Uterus (tissue), 4 donors: ENCODE measurements around the gene TMEM150A. TPM values are rescaled to one million over a fixed set of nuclear protein-coding genes. Genes with fewer than 3 reads are reported as not detected.

Source experiments
- DNase-seq, 2 donors: peaks; one replicate each; pipeline ENCODE4 v3.0.0-alpha.2; 2019 to 2020
- H3K27ac ChIP-seq, 2 donors: fragments of 200-600 bp; sonication (generic); 1 replicate in 1 of 2; 2 replicates in 1 of 2; pipeline ENCODE4 v1.5.1; 2016 to 2018
- H3K27me3 ChIP-seq, 2 donors: fragments of 200-600 bp; sonication (generic); one replicate each; pipeline ENCODE4 v1.5.1; 2018 to 2019; ENCODE audit warnings: control low read depth in 1 of 2
- H3K36me3 ChIP-seq, 2 donors: fragments of 200-600 bp; sonication (generic); one replicate each; pipeline ENCODE4 v1.5.1; 2019; ENCODE audit warnings: control low read depth in 1 of 2
- H3K4me1 ChIP-seq, 2 donors: fragments of 200-600 bp; sonication (generic); one replicate each; pipeline ENCODE4 v1.5.1; 2018 to 2019; ENCODE audit warnings: control low read depth in 1 of 2
- H3K4me3 ChIP-seq, 2 donors: fragments of 200-600 bp; sonication (generic); 1 replicate in 1 of 2; 2 replicates in 1 of 2; pipeline ENCODE4 v1.5.1; 2018 to 2019; ENCODE audit warnings: mild to moderate bottlenecking in 1 of 2
- H3K9me3 ChIP-seq, 2 donors: fragments of 200-600 bp; sonication (generic); one replicate each; pipeline ENCODE4 v1.5.1; 2019; ENCODE audit warnings: control low read depth in 1 of 2
- CTCF ChIP-seq, 4 experiments: fragments of 200-600 bp in 2 of 4; fragments of 450-650 bp in 2 of 4; sonication (generic) in 2 of 4; IDR thresholded peaks; one replicate each; pipeline ENCODE4 v1.5.1; 2016 to 2019; ENCODE audit warnings: antibody characterized with exemption in 4 of 4, mild to moderate bottlenecking in 2 of 4, moderate library complexity in 1 of 4
- POLR2A ChIP-seq, 2 donors: fragments of 450-650 bp; IDR thresholded peaks; one replicate each; pipeline ENCODE4 v1.6.1; 2016; ENCODE audit warnings: antibody characterized with exemption in 2 of 2, mild to moderate bottlenecking in 1 of 2, moderate library complexity in 1 of 2
- intact Hi-C: fragments of 100-400 bp; cut with DNase I; formaldehyde crosslinking; loops from one replicate; pipeline ENCODE4 v1.15.1; 2023; ENCODE audit warnings: low total_unique reads
- total RNA-seq, 4 donors: library from RNA; depleted of rRNA in 3 of 4; stranded (reverse); fragments of >200 nt in 3 of 4; gene quantifications; one replicate each; pipeline versions ENCODE4 v1.1.0 to v1.2.4, GENCODE V29; 2014 to 2023
- donor health status: DM: yes; HTN: yes; CAD: no.

TMEM150A gene
- total RNA-seq, 4 donors from 2014 or later: 2.6 to 24.1 (median 7.8) TPM; not detected in 1

DNA sequence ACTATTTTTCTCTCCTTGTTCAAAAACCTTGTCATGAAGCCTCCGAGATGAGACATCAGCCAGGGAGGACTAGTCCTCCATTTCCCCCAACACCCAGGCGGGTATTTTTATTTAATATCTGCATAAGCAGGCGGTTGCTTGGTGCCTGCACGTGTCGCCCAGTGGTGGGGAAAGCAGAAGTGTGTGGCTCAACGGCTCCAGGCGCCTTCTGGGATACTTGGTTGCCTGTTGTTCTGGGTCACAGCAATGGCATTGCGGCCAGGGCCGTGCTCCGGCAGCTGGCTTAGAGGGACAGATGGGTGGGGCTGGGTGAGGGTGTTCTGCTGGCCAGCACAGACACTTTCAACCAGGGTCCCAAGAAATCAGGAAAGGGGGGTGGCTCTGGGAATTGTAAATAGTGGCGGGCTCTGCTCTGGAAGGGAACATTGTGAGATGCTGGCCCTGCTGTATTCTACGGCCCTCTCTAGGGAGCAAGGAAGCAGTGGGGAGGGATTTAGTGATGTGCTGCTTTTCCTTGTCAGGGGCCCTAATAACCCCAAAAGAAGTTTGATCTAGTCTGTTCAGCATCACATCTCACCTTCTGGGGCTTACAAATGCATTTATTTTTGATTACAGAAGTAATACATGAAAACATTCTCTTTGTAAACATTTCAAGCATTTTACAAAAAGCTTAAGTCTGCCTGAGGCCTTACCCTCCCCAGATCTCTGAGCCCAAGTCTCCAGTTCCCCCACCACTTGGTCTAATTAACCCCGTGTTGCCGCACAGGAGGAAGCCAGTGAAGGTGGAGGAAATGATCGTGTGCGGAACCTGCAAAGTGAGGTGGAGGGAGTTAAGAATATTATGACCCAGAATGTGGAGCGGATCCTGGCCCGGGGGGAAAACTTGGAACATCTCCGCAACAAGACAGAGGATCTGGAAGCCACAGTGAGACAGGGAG, 24.0 kb downstream of the TMEM150A start:
- TF ChIP-seq CTCF (IDR thresholded peaks at IDR 0.05): no peak
- TF ChIP-seq POLR2A (IDR thresholded peaks at IDR 0.05): no peak
- Histone ChIP-seq H3K27me3 (no peaks in the 10 kb centered on the region), H3K4me3 (no peak overlapping the region), H3K36me3 (no peaks in the 10 kb centered on the region), H3K27ac (peak overlapping the region; percentile 47 to 70), H3K9me3 (no peaks in the 10 kb centered on the region), H3K4me1 (no peaks in the 10 kb centered on the region)
- DNase-seq: no peak
- intact Hi-C loops: no loop called here

DNA sequence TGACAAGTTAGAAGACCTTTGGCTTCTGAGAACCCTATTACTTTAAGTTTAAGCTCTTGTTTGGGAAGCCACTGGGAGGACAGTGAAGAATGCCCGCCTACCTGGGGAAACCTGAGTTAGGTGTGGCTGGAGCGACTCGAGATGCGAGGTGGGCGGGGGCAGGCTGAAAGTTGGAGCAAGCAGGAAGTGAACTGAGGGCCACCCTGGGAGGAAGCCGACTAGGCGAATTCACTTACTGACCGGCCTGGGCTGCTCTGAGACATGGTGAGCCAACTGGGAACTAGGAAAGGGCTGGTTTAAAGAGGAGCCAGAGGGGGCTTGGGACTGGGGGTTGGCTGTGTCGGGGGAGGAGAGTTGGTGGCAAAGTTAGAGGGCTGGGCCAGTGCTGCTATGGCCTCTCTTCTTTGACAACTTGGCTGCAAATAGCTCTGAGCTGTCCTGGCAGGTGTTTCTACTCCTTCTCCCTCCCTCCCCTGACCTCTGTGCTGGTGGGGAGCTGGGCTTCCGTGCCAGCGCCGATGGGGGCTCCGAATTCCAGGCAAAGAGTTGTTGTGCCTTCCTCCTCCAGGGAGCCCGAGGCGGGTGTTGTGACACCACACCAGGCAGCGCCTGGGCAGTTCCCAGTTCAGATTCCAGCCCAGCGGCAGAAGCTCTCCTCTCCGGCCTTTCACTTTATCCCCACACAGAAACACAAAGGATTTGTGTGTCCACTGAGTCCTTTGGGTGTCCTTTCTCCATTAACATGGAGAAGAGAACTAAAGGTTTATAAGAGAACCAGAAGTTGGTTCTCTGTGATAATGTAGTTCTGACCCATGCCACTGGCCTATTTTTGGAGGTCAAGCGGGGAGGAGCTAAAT, 24.9 kb downstream of the TMEM150A start, which contains the start of gene VAMP8:
Gene VAMP8, plus strand, starts transcription at position 201 of the 857 bp plus-strand sequence. Its CDS starts 61 bp downstream, at position 262.
- Histone ChIP-seq H3K4me1 (no peaks in the 10 kb centered on the region), H3K4me3 (no peak within 1 kb of the TSS), H3K27ac (peak within 1 kb of the TSS; percentile 47 to 70), H3K9me3 (no peaks in the 10 kb centered on the region), H3K27me3 (no peaks in the 10 kb centered on the region), H3K36me3 (no peaks in the 10 kb centered on the region)
- no peak for TF ChIP-seq CTCF (IDR thresholded peaks at IDR 0.05)
- DNase-seq: no peak
- intact Hi-C loops: no loop called here

GRCh38 chr2:85577063-85577385, 25.5 kb downstream of the TMEM150A start:
- no peaks in the 10 kb centered on the region for H3K36me3 ChIP-seq
- H3K27ac ChIP-seq: peak overlapping the region; percentile 47 to 70
- H3K9me3 ChIP-seq: no peaks in the 10 kb centered on the region
- no peaks in the 10 kb centered on the region for H3K27me3 ChIP-seq
- intact Hi-C loops: no loop called here
- no peak for DNase-seq
- no peak for TF ChIP-seq POLR2A (IDR thresholded peaks at IDR 0.05)
- TF ChIP-seq CTCF (IDR thresholded peaks at IDR 0.05): no peak
- H3K4me1 ChIP-seq: no peaks in the 10 kb centered on the region
- no peak overlapping the region for H3K4me3 ChIP-seq

- TF ChIP-seq POLR2A (IDR thresholded peaks at IDR 0.05) (no peak), CTCF (IDR thresholded peaks at IDR 0.05) (no peak)
- Histone ChIP-seq H3K36me3 (no peaks in the 10 kb centered on the region), H3K27ac (no peak overlapping the region), H3K4me3 (no peak overlapping the region), H3K9me3 (no peaks in the 10 kb centered on the region), H3K27me3 (no peaks in the 10 kb centered on the region), H3K4me1 (no peaks in the 10 kb centered on the region)
- DNase-seq: no peak
- intact Hi-C loops: no loop called here
Observed at GRCh38 chr2:85575739-85576138, 26.8 kb downstream of the TMEM150A start.

GRCh38 chr2:85566265-85566664, 36.2 kb downstream of the TMEM150A start:
- H3K36me3 ChIP-seq: no peaks in the 10 kb centered on the region
- no peaks in the 10 kb centered on the region for H3K27me3 ChIP-seq
- H3K4me3 ChIP-seq: no peak overlapping the region
- no peak for DNase-seq
- no peak overlapping the region for H3K27ac ChIP-seq
- no peak for TF ChIP-seq POLR2A (IDR thresholded peaks at IDR 0.05)
- TF ChIP-seq CTCF (IDR thresholded peaks at IDR 0.05): no peak
- intact Hi-C loops: no loop called here
- H3K9me3 ChIP-seq: no peaks in the 10 kb centered on the region
- no peaks in the 10 kb centered on the region for H3K4me1 ChIP-seq
